Measurements from ENCODE around the gene EEFSEC.

The EEFSEC gene

DNA sequence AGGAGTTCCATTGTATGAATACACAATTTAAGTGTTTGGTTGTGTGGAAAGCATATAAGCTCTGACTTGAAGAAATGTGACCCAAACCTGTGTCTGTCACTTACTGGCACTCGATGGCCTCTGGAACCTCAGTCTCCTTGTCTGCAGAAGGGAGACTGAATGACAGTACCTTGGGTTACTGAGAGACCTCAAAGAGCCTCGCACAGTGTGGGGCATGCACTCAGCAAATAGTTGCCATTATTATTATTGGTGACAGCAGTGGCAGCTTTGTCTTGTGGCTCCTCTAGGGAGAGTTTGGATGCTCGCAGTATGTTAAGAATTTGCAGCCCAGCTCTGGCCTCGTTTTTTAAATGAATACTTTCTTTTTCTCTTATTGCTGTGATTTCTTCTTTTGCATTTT, 43.4 kb downstream of the EEFSEC start:
- no peak overlapping the region for H3K4me3 ChIP-seq (ENCODE audit: low read depth, low read length)
- TF ChIP-seq MYC (IDR thresholded peaks at IDR 0.05; ENCODE audit: low read depth, low read length) = no peak
- TF ChIP-seq, protein P1, sequence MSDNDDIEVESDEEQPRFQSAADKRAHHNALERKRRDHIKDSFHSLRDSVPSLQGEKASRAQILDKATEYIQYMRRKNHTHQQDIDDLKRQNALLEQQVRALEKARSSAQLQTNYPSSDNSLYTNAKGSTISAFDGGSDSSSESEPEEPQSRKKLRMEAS (IDR thresholded peaks at IDR 0.05; ENCODE audit: low read depth, low read length) = no peak
- TF ChIP-seq, protein P2, sequence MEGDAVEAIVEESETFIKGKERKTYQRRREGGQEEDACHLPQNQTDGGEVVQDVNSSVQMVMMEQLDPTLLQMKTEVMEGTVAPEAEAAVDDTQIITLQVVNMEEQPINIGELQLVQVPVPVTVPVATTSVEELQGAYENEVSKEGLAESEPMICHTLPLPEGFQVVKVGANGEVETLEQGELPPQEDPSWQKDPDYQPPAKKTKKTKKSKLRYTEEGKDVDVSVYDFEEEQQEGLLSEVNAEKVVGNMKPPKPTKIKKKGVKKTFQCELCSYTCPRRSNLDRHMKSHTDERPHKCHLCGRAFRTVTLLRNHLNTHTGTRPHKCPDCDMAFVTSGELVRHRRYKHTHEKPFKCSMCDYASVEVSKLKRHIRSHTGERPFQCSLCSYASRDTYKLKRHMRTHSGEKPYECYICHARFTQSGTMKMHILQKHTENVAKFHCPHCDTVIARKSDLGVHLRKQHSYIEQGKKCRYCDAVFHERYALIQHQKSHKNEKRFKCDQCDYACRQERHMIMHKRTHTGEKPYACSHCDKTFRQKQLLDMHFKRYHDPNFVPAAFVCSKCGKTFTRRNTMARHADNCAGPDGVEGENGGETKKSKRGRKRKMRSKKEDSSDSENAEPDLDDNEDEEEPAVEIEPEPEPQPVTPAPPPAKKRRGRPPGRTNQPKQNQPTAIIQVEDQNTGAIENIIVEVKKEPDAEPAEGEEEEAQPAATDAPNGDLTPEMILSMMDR (IDR thresholded peaks at IDR 0.05; ENCODE audit: low read depth, low read length) = no peak
- no peak for TF ChIP-seq POLR2A (IDR thresholded peaks at IDR 0.05; ENCODE audit: extremely low read depth, insufficient read length)
- no peak for DNase-seq (ENCODE audit: low read depth)

DNA sequence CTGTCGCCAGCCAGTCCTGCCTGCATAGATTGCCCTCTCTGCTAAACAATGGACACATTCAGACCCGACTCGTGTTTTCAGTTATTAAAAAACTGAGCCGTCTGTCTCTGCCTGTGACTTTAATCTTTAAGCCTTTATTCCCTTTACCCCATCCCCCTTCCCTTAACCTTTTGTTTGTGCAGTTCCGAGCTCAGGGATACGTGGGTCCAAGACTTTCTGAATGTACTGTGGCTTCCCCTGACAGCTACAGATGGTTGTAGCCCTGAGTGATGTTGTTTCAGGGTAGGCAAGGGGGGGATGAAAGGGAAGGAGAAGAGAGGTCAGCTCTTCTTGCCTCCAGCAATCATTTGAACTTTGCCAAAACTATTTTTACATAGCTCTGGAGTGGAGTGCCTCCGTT, 44.6 kb downstream of the EEFSEC start:
- H3K4me3 ChIP-seq (ENCODE audit: low read depth, low read length) = no peak overlapping the region
- TF ChIP-seq MYC (IDR thresholded peaks at IDR 0.05; ENCODE audit: low read depth, low read length) (no peak), POLR2A (IDR thresholded peaks at IDR 0.05; ENCODE audit: extremely low read depth, insufficient read length) (no peak)
- TF ChIP-seq, protein P2 (IDR thresholded peaks at IDR 0.05; ENCODE audit: low read depth, low read length) = no peak
- TF ChIP-seq, protein P1 (IDR thresholded peaks at IDR 0.05; ENCODE audit: low read depth, low read length) = no peak
- no peak for DNase-seq (ENCODE audit: low read depth)

DNA sequence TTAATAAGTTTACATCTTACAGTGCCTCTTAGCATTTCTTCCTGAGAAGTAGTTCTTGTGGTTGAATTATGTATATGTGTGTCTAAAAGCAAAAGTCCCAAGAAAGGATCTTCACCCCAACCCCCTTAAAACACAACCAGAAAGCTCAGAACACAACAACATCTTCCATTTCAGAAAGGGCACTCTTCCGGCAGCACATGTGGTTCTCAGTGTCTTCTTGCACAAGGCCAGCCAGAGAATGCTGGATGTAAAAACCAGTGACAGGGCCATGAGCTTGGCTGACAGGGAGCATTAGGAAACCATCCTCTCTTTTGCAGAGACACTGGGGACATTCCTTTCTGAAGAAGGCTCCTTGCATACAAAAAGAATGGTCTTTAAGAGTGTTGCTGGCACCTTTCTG, 45.0 kb downstream of the EEFSEC start:
- DNase-seq (ENCODE audit: low read depth) = no peak
- TF ChIP-seq MYC (IDR thresholded peaks at IDR 0.05; ENCODE audit: low read depth, low read length) (no peak), POLR2A (IDR thresholded peaks at IDR 0.05; ENCODE audit: extremely low read depth, insufficient read length) (no peak)
- TF ChIP-seq, protein P2 (IDR thresholded peaks at IDR 0.05; ENCODE audit: low read depth, low read length) = no peak
- TF ChIP-seq, protein P1 (IDR thresholded peaks at IDR 0.05; ENCODE audit: low read depth, low read length) = no peak

DNA sequence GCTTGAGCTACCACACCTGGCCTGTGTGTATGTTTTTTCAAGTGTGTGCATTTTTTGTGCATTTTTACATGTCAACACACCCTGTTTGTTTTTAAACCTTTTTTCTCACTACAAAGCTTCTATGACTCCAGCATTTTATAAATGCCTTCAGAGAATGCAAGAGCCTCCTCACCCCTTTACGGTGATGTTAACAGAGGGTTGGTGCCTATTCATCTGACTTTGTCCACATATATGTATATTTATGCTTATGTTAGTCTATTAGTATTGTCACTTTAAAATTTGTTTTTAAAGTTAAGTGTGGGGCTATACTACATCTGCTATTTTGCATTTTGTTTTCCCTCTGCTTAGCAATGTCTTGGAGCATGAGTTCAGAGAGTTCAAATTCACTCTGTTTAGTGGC, 45.8 kb downstream of the EEFSEC start:
- no peak for TF ChIP-seq MYC (IDR thresholded peaks at IDR 0.05; ENCODE audit: low read depth, low read length)
- TF ChIP-seq, protein P2 (IDR thresholded peaks at IDR 0.05; ENCODE audit: low read depth, low read length) = no peak
- TF ChIP-seq, protein P1 (IDR thresholded peaks at IDR 0.05; ENCODE audit: low read depth, low read length) = no peak
- no peak for TF ChIP-seq POLR2A (IDR thresholded peaks at IDR 0.05; ENCODE audit: extremely low read depth, insufficient read length)
- DNase-seq (ENCODE audit: low read depth) = no peak
- H3K4me3 ChIP-seq (ENCODE audit: low read depth, low read length) = no peak overlapping the region

More for the DNA sequence above, 45.0 kb downstream of the EEFSEC start:
- no peak overlapping the region for H3K4me3 ChIP-seq (ENCODE audit: low read depth, low read length)

DNA sequence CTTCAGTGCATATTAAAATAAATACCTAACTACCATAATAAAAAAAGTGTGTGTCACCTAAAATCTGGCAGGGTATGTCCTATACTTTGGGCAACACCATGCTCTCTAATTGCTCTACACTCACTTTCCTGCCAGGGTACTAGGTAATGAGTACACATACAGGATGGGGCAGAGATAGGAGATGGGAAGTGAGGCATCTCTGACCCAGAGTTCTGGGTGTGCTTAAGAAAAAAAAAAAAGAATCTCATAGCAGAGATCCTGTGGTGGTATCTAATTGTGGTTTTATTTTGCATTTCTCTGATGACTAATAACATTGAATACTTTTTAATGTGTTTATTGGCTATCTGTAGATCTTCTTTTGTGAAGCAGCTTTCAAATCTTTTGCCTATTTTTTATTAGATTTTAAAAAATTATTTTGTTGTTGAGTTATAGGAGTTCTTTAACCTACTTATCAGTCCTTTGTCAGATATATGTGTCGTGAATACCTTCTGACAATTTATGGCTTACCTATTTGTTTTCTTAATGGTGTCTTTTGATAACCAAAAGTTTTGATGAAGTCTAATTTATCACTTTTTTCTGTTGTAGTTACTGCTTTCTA, 48.0 kb downstream of the EEFSEC start:
- no peak overlapping the region for H3K4me3 ChIP-seq (ENCODE audit: low read depth, low read length)
- no peak for DNase-seq (ENCODE audit: low read depth)

More for the DNA sequence above, 48.0 kb downstream of the EEFSEC start:
- TF ChIP-seq, protein P2 (IDR thresholded peaks at IDR 0.05; ENCODE audit: low read depth, low read length) = no peak
- TF ChIP-seq, protein P1 (IDR thresholded peaks at IDR 0.05; ENCODE audit: low read depth, low read length) = no peak
- TF ChIP-seq MYC (IDR thresholded peaks at IDR 0.05; ENCODE audit: low read depth, low read length) = no peak
- TF ChIP-seq POLR2A (IDR thresholded peaks at IDR 0.05; ENCODE audit: extremely low read depth, insufficient read length) = no peak

Data from NB4 (cell line).